Endothelial cell of umbilical vein (primary cell): ENCODE data around the gene GRID2. TPM values are rescaled to one million over a fixed set of nuclear protein-coding genes. Genes with fewer than 3 reads are reported as not detected.

ENCODE experiments used
- BruUV-seq: library from RNA; stranded (reverse); fragments of 400-500 nt; replicated peaks from 2 replicates; lab custom pipeline; 2021; lab: Mats Ljungman, UMichigan
- CTCF ChIA-PET: fragments of 300-600, 350-600 bp; sonication (Branson Sonifier 250); formaldehyde crosslinking; loops from one replicate; lab custom pipeline; 2021; ENCODE audit warnings: antibody characterized with exemption, inconsistent platforms; lab: Charles Lee
- POLR2A ChIA-PET: fragments of 300-600, 350-600 bp; sonication (Branson Sonifier 250); formaldehyde crosslinking; loops from one replicate; lab custom pipeline; 2021; ENCODE audit warnings: antibody characterized with exemption, inconsistent platforms; lab: Charles Lee
- DNase-seq: peaks from one replicate; pipeline ENCODE4 v3.0.0-alpha.2; 2011; ENCODE audit warnings: low read depth, low spot score
- FAIRE-seq: peaks from 2 replicates; lab custom pipeline; 2011; peaks lifted over from hg19 to GRCh38; lab: Jason Lieb, UNC
- H2AFZ ChIP-seq: 2 replicates; pipeline ENCODE4 v1.6.0; 2012; ENCODE audit warnings: low read depth, low read length, control low read depth, inconsistent platforms
- H3K27ac ChIP-seq: 2 replicates; pipeline ENCODE4 v1.5.1; 2011; ENCODE audit warnings: low read depth, mild to moderate bottlenecking, control low read depth, low read length, moderate library complexity; ENCODE audit not compliant: insufficient read depth
- H3K27me3 ChIP-seq, 2 experiments: 2 replicates each; pipeline versions ENCODE4 v1.6.0 to v1.6.1; 2011; ENCODE audit warnings: low read length in 2 of 2, mixed read lengths in 1 of 2; ENCODE audit not compliant: control insufficient read depth in 2 of 2, insufficient read depth in 2 of 2
- H3K36me3 ChIP-seq, 2 experiments: 2 replicates in 1 of 2; 3 replicates in 1 of 2; pipeline ENCODE4 v1.5.1; 2011; ENCODE audit warnings: low read length in 2 of 2, mild to moderate bottlenecking in 1 of 2, moderate library complexity in 1 of 2; ENCODE audit not compliant: control insufficient read depth in 2 of 2, insufficient read depth in 2 of 2; ENCODE audit errors: extremely low read depth in 1 of 2
- H3K4me1 ChIP-seq: 3 replicates; pipeline ENCODE4 v1.5.1; 2011; ENCODE audit warnings: mild to moderate bottlenecking, low read length; ENCODE audit not compliant: control insufficient read depth, insufficient read depth; ENCODE audit errors: extremely low read depth
- H3K4me2 ChIP-seq: 2 replicates; pipeline ENCODE4 v1.6.1; 2011; ENCODE audit warnings: low read length, control low read depth, mixed read lengths; ENCODE audit not compliant: insufficient read depth
- H3K4me3 ChIP-seq, 3 experiments: fragments of 200-600 bp in 1 of 3; sonication (generic), shearing (Covaris generic) in 1 of 3; replicated peaks in 1 of 3; 2 replicates each; pipeline ENCODE4 v1.5.1; 2011 to 2016; ENCODE audit warnings: control low read depth in 3 of 3, low read length in 3 of 3, mild to moderate bottlenecking in 2 of 3, inconsistent platforms in 1 of 3, low read depth in 1 of 3, moderate library complexity in 1 of 3; ENCODE audit not compliant: insufficient read depth in 1 of 3
- H3K79me2 ChIP-seq: 2 replicates; pipeline ENCODE4 v1.6.0; 2012; ENCODE audit warnings: low read length, inconsistent platforms; ENCODE audit not compliant: control insufficient read depth, insufficient read depth
- H3K9ac ChIP-seq: replicated peaks from 2 replicates; pipeline ENCODE3; 2011; ENCODE audit warnings: low read length, control low read depth; ENCODE audit not compliant: insufficient read depth; ENCODE audit errors: extremely low read depth
- H3K9me1 ChIP-seq: replicated peaks from 3 replicates; pipeline ENCODE4 v1.6.0; 2011; ENCODE audit warnings: mild to moderate bottlenecking, low read length; ENCODE audit not compliant: control insufficient read depth, insufficient read depth; ENCODE audit errors: extremely low read depth
- H3K9me3 ChIP-seq: replicated peaks from 2 replicates; pipeline ENCODE4 v1.5.1; 2012; ENCODE audit warnings: low read length, inconsistent platforms; ENCODE audit not compliant: control insufficient read depth, insufficient read depth
- H4K20me1 ChIP-seq: replicated peaks from 2 replicates; pipeline ENCODE3; 2011; ENCODE audit warnings: mild to moderate bottlenecking, low read length; ENCODE audit not compliant: control insufficient read depth, insufficient read depth; ENCODE audit errors: extremely low read depth
- EZH2 ChIP-seq: IDR thresholded peaks from 2 replicates; pipeline ENCODE4 v1.6.1; 2012; ENCODE audit warnings: borderline replicate concordance, low read depth, mild to moderate bottlenecking, moderate library complexity, low read length, inconsistent platforms; ENCODE audit not compliant: severe bottlenecking
- FOS ChIP-seq: IDR thresholded peaks from 2 replicates; pipeline ENCODE4 v1.6.1; 2011; ENCODE audit warnings: mild to moderate bottlenecking, low read length, moderate library complexity, borderline replicate concordance; ENCODE audit not compliant: insufficient read depth
- GATA2 ChIP-seq: IDR thresholded peaks from 2 replicates; pipeline ENCODE4 v1.7.0; 2011; ENCODE audit warnings: low read depth, mild to moderate bottlenecking, moderate library complexity, mixed read lengths, low read length; ENCODE audit not compliant: insufficient read length, insufficient read depth
- JUN ChIP-seq: IDR thresholded peaks from 2 replicates; pipeline ENCODE4 v1.6.1; 2011; ENCODE audit warnings: borderline replicate concordance, low read depth; ENCODE audit not compliant: insufficient read length, insufficient read depth
- MYC ChIP-seq: IDR thresholded peaks from one replicate; pipeline ENCODE4 v1.6.1; 2011; ENCODE audit warnings: mild to moderate bottlenecking, low read depth, low read length
- POLR2A ChIP-seq: IDR thresholded peaks from 2 replicates; pipeline ENCODE4 v1.6.1; 2012; ENCODE audit warnings: low read depth, mild to moderate bottlenecking, control low read depth, low read length
- POLR2AphosphoS5 ChIP-seq: IDR thresholded peaks from 2 replicates; pipeline ENCODE4 v1.6.1; 2012; ENCODE audit warnings: low read depth, mild to moderate bottlenecking, control low read depth, low read length, moderate library complexity; ENCODE audit not compliant: insufficient read depth
- dilution Hi-C: fragments of 300-500 bp; cut with MboI; formaldehyde crosslinking; loops from one replicate; pipeline ENCODE4 v1.15.0; 2019; ENCODE audit warnings: low sequenced_read_pairs; ENCODE audit not compliant: extremely low pct_ligation_motif_present
- intact Hi-C: fragments of 100-400 bp; cut with micrococcal nuclease; formaldehyde crosslinking; loops from one replicate; pipeline ENCODE4 v1.10.0; 2022
- polyA plus RNA-seq, 4 experiments: library from polyadenylated mRNA; depleted of rRNA in 3 of 4; stranded (reverse) in 3 of 4; unstranded in 1 of 4; fragments of >200 nt; gene quantifications; 2 replicates each; pipeline versions ENCODE4 v1.2.1 to v1.2.3, GENCODE V29; 2011 to 2012; ENCODE audit warnings: missing spikeins in 1 of 4
- total RNA-seq: library from RNA; stranded (reverse); gene quantifications from 2 replicates; pipeline ENCODE4 v1.2.3, GENCODE V29; 2021
- TF ChIP-seq, protein P1 (sequence below), 2 donors: IDR thresholded peaks; 1 replicate in 1 of 2; 2 replicates in 1 of 2; pipeline ENCODE4 v1.5.1; 2011; ENCODE audit warnings: low read length in 2 of 2, mild to moderate bottlenecking in 2 of 2, moderate library complexity in 2 of 2, control low read depth in 1 of 2, inconsistent platforms in 1 of 2, low read depth in 1 of 2; ENCODE audit not compliant: insufficient read depth in 1 of 2; ENCODE audit errors: extremely low read depth in 1 of 2
- TF ChIP-seq, protein P2 (sequence below): IDR thresholded peaks from 2 replicates; pipeline ENCODE4 v1.6.1; 2011; ENCODE audit not compliant: insufficient read depth, insufficient read length

The GRID2 gene
- total and polyA plus RNA-seq, 2 donors (not counting 3 experiments of a cell fraction or from before 2014, with no cell fraction given): not detected

DNA sequence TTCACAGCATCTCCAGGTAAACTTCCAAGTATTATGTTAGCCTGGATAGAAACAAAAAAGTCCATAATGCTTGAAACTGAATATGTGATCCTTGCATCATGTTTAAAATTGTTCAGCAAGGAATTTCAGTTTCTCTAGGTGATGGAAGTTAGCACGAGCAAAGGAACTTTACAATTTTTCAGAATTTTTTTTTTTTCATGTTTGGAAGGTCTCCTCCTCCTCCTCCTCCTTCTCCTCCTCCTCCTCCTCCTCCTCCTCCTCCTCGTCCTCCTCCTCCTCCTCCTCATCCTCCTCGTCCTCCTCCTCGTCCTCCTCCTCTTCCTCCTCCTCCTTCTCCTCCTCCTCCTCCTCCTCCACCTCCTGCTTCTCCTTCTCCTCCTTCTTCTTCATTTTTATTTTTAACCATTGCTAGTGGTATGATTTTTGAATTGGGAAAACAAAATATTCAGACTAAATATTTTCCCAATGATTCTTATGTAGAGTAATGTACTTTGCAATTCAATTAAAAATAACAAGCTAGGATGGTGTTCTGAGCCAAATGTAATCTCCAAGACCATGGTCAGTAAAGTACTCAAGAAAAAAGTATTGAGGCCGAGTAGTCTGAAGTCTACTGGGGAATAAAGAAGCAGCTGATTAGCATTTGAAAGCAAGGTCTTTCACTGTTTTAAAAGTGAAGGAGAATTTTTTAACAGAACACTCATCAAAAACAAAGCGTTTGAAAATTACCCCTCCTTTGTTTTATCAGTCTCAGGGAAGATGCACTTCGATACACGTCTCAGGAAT lies 1103.9 kb downstream of the GRID2 start:
- Histone ChIP-seq H2AFZ (no peak overlapping the region), H3K4me1 (no peaks in the 10 kb centered on the region), H3K36me3 (no peaks in the 10 kb centered on the region), H3K27me3 (no peaks in the 10 kb centered on the region), H3K27ac (no peak overlapping the region), H4K20me1 (no peaks in the 10 kb centered on the region), H3K9me3 (no peaks in the 10 kb centered on the region), H3K4me3 (no peak overlapping the region), H3K4me2 (no peak overlapping the region), H3K9me1 (no peaks in the 10 kb centered on the region), H3K9ac (no peak overlapping the region), H3K79me2 (no peaks in the 10 kb centered on the region)
- ChIA-PET POLR2A (no interaction called here), CTCF (no interaction called here)
- DNase-seq: no peak
- dilution Hi-C loops: no loop called here
- no peak for FAIRE-seq
- TF ChIP-seq, protein P1, sequence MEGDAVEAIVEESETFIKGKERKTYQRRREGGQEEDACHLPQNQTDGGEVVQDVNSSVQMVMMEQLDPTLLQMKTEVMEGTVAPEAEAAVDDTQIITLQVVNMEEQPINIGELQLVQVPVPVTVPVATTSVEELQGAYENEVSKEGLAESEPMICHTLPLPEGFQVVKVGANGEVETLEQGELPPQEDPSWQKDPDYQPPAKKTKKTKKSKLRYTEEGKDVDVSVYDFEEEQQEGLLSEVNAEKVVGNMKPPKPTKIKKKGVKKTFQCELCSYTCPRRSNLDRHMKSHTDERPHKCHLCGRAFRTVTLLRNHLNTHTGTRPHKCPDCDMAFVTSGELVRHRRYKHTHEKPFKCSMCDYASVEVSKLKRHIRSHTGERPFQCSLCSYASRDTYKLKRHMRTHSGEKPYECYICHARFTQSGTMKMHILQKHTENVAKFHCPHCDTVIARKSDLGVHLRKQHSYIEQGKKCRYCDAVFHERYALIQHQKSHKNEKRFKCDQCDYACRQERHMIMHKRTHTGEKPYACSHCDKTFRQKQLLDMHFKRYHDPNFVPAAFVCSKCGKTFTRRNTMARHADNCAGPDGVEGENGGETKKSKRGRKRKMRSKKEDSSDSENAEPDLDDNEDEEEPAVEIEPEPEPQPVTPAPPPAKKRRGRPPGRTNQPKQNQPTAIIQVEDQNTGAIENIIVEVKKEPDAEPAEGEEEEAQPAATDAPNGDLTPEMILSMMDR (IDR thresholded peaks at IDR 0.05; ENCODE audit: extremely low read depth in 1 of 2, insufficient read depth in 1 of 2, low read depth in 1 of 2, low read length in 2 of 2): no peak
- no peak for TF ChIP-seq JUN
- TF ChIP-seq POLR2AphosphoS5: no peak
- no peak for TF ChIP-seq MYC
- TF ChIP-seq, protein P2, sequence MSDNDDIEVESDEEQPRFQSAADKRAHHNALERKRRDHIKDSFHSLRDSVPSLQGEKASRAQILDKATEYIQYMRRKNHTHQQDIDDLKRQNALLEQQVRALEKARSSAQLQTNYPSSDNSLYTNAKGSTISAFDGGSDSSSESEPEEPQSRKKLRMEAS: no peak
- TF ChIP-seq POLR2A: no peak
- TF ChIP-seq EZH2: no peak
- TF ChIP-seq GATA2: no peak
- no peak for TF ChIP-seq FOS
- intact Hi-C loops: no loop called here
- no TSS peak for BruUV-seq
